ENCODE measurements around the gene ONECUT3. TPM values are rescaled to one million over a fixed set of nuclear protein-coding genes. Genes with fewer than 3 reads are reported as not detected.

ONECUT3 gene
- total RNA-seq, 2 donors from 2014 or later = 0.26 TPM; not detected in 1

DNA sequence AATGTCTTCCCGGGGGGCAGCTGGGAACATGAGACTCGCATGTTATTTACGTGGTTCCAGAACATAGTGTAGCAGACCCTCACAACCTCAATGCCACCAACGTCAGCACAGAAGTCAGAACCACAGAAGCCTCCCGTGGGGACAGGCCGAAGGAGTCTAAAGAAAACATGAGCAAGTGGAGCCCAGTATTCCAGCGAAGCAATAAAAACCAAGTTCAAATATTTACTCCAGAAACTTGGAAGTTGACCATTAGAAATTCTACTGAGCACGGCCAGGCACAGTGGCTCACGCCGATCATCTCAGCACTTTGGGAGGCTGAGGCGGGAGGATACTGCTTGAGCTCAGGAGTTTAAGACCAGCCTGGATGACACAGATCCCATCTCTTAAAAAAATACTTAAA, 76.7 kb downstream of the ONECUT3 start:
- Histone ChIP-seq H3K4me1 (peaks cover 31% of the 10 kb centered on the region), H3K27ac (no peak overlapping the region), H3K9me3 (no peaks in the 10 kb centered on the region), H3K36me3 (replicated peaks in 1 of 2; ENCODE audit: insufficient read depth in 1 of 2, low read depth in 2 of 2) (no peaks in the 10 kb centered on the region), H3K4me3 (no peak overlapping the region), H3K27me3 (no peaks in the 10 kb centered on the region)
- 85 to 90% methylated on average over 11 of the region's 11 CpGs for WGBS, 2 donors
- TF ChIP-seq, protein P1, sequence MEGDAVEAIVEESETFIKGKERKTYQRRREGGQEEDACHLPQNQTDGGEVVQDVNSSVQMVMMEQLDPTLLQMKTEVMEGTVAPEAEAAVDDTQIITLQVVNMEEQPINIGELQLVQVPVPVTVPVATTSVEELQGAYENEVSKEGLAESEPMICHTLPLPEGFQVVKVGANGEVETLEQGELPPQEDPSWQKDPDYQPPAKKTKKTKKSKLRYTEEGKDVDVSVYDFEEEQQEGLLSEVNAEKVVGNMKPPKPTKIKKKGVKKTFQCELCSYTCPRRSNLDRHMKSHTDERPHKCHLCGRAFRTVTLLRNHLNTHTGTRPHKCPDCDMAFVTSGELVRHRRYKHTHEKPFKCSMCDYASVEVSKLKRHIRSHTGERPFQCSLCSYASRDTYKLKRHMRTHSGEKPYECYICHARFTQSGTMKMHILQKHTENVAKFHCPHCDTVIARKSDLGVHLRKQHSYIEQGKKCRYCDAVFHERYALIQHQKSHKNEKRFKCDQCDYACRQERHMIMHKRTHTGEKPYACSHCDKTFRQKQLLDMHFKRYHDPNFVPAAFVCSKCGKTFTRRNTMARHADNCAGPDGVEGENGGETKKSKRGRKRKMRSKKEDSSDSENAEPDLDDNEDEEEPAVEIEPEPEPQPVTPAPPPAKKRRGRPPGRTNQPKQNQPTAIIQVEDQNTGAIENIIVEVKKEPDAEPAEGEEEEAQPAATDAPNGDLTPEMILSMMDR (IDR thresholded peaks at IDR 0.05) = no peak
- TF ChIP-seq POLR2A (IDR thresholded peaks at IDR 0.05) = no peak
- intact Hi-C loops (cut with DNase I) = no loop called here
- no peak for DNase-seq
- no peak for ATAC-seq

DNA sequence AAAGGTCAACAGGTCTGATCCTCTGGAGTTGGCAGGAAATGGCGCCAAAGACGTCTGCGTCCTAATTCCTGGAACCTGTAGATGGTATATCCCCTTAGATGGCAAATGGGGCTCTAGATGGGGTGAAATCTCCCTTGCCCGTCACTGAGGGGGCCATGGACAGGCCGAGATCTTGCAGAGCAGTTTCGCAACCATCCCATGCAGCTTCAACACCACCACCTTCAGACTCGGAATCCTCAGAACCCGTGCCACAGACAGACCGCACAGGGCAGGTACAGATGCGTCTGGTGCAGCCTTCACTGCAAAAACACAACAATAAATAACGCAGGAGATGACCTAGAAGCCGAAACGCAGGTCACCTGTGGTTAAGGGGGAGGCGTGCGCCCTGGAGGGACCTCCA, 77.3 kb downstream of the ONECUT3 start:
- no peak overlapping the region for H3K27ac ChIP-seq
- no peak overlapping the region for H3K4me3 ChIP-seq
- DNase-seq = no peak
- peaks cover 32% of the 10 kb centered on the region for H3K4me1 ChIP-seq
- intact Hi-C loops (cut with DNase I) = no loop called here
- 87 to 90% methylated on average over 14 to 15 of the region's 15 CpGs for WGBS, 2 donors
- H3K27me3 ChIP-seq = no peaks in the 10 kb centered on the region
- no peak for ATAC-seq
- no peaks in the 10 kb centered on the region for H3K9me3 ChIP-seq
- TF ChIP-seq POLR2A (IDR thresholded peaks at IDR 0.05) = no peak
- TF ChIP-seq, protein P1 (IDR thresholded peaks at IDR 0.05) = no peak
- no peaks in the 10 kb centered on the region for H3K36me3 ChIP-seq (replicated peaks in 1 of 2; ENCODE audit: insufficient read depth in 1 of 2, low read depth in 2 of 2)

MicroRNA genes within 50 kb of the gene (microRNA counts, 767-probe panel; counts per million panel counts)
- microRNA hsa-miR-1909-3p = 0 to 736 counts per million in 2 donors

Small RNA genes lying within 50 kb of the gene (microRNA-seq; reads per million reads assigned to microRNA genes)
- gene MIR1909 (ENCODE audit: borderline number of aligned reads in 2 of 2, borderline replicate concordance in 2 of 2) = 0 to 0.45 reads per million in 2 donors

Small RNA genes lying within 50 kb of the gene (small RNA-seq; reads per million reads assigned to genes)
- not detected for gene RF00017

Other genes with a start within 250 kb of the ONECUT3 start
- gene ADAMTSL5, start 240.5 kb upstream of the ONECUT3 start, total RNA-seq = 1 to 10 TPM in 1 of 2 donors, not detected in 1; 1.3 TPM
- gene PLK5, start 229.4 kb upstream of the ONECUT3 start, total RNA-seq = not detected
- gene MEX3D, start 185.2 kb upstream of the ONECUT3 start, total RNA-seq = 10 to 100 TPM; 18.8 to 21.8 TPM
- 10 to 100 TPM; 37.4 to 91.6 TPM for gene MBD3, start 160.6 kb upstream of the ONECUT3 start, total RNA-seq
- 10 to 100 TPM; 12.2 to 52.4 TPM for gene UQCR11, start 148.0 kb upstream of the ONECUT3 start, total RNA-seq
- 10 to 100 TPM; 23.7 to 25.4 TPM for gene TCF3, start 100.9 kb upstream of the ONECUT3 start, total RNA-seq
- under 1 TPM in 1 of 2 donors, not detected in 1; 0.52 TPM for gene ATP8B3, start 58.8 kb downstream of the ONECUT3 start, total RNA-seq
- gene REXO1, start 95.0 kb downstream of the ONECUT3 start, total RNA-seq = 10 to 100 TPM; 16.6 to 19.8 TPM
- 1 to 10 TPM; 2.3 to 3.6 TPM for gene KLF16, start 110.1 kb downstream of the ONECUT3 start, total RNA-seq
- 100 to 1,000 TPM in 1 of 2 donors, 10 to 100 TPM in 1; 56.8 to 100 TPM for gene ABHD17A, start 132.0 kb downstream of the ONECUT3 start, total RNA-seq
- 10 to 100 TPM; 10.5 to 13.7 TPM for gene ADAT3, start 151.9 kb downstream of the ONECUT3 start, total RNA-seq
- 10 to 100 TPM; 37.6 to 67.2 TPM for gene SCAMP4, start 151.9 kb downstream of the ONECUT3 start, total RNA-seq
- gene CSNK1G2, start 187.7 kb downstream of the ONECUT3 start, total RNA-seq = 10 to 100 TPM; 35.3 to 65.6 TPM